ENCODE measurements around the gene KRT3.

KRT3 gene

GRCh38 chr12:52824741-52825410, 29.0 kb upstream of the KRT3 start:
- Histone ChIP-seq H3K36me3 (ENCODE audit: control insufficient read depth in 2 of 2, insufficient read depth in 1 of 2, low read length in 2 of 2) (no peaks in the 10 kb centered on the region), H3K4me1 (ENCODE audit: control insufficient read depth, insufficient read depth, low read length) (no peaks in the 10 kb centered on the region), H3K27ac (ENCODE audit: extremely low read depth, low read depth, low read length) (no peak overlapping the region), H3K9me3 (ENCODE audit: control insufficient read depth, insufficient read depth, low read depth, low read length) (no peaks in the 10 kb centered on the region), H3K4me3 (ENCODE audit: low read depth, low read length) (no peak overlapping the region)
- POLR2A ChIA-PET = no interaction called here
- CTCF ChIA-PET = no interaction called here
- TF ChIP-seq PATZ1 (tag by site-specific recombination; IDR thresholded peaks at IDR 0.05) = no peak
- no peak for TF ChIP-seq ZNF354C (tag by site-specific recombination; IDR thresholded peaks at IDR 0.05; ENCODE audit: borderline replicate concordance, low read depth)
- no peak for TF ChIP-seq ZNF639 (tag by site-specific recombination; IDR thresholded peaks at IDR 0.05)
- TF ChIP-seq ZNF558 (tag by site-specific recombination; IDR thresholded peaks at IDR 0.05) = no peak
- TF ChIP-seq ZNF626 (tag by site-specific recombination; IDR thresholded peaks at IDR 0.05) = no peak
- TF ChIP-seq, protein P1, sequence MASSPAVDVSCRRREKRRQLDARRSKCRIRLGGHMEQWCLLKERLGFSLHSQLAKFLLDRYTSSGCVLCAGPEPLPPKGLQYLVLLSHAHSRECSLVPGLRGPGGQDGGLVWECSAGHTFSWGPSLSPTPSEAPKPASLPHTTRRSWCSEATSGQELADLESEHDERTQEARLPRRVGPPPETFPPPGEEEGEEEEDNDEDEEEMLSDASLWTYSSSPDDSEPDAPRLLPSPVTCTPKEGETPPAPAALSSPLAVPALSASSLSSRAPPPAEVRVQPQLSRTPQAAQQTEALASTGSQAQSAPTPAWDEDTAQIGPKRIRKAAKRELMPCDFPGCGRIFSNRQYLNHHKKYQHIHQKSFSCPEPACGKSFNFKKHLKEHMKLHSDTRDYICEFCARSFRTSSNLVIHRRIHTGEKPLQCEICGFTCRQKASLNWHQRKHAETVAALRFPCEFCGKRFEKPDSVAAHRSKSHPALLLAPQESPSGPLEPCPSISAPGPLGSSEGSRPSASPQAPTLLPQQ (tag by site-specific recombination; IDR thresholded peaks at IDR 0.05) = no peak
- TF ChIP-seq ZNF785 (tag by site-specific recombination; IDR thresholded peaks at IDR 0.05) = no peak
- no peak for TF ChIP-seq ZBTB48 (tag by site-specific recombination; IDR thresholded peaks at IDR 0.05)
- no peak for TF ChIP-seq ZNF16 (tag by site-specific recombination; IDR thresholded peaks at IDR 0.05; ENCODE audit: low read depth)
- no peak for TF ChIP-seq ZNF416 (tag by site-specific recombination; IDR thresholded peaks at IDR 0.05)
- no peak for TF ChIP-seq HIC1 (tag by site-specific recombination; IDR thresholded peaks at IDR 0.05)
- TF ChIP-seq ZNF776 (tag by site-specific recombination; IDR thresholded peaks at IDR 0.05; ENCODE audit: borderline replicate concordance) = no peak
- no peak for TF ChIP-seq ZNF544 (tag by site-specific recombination; IDR thresholded peaks at IDR 0.05)

DNA sequence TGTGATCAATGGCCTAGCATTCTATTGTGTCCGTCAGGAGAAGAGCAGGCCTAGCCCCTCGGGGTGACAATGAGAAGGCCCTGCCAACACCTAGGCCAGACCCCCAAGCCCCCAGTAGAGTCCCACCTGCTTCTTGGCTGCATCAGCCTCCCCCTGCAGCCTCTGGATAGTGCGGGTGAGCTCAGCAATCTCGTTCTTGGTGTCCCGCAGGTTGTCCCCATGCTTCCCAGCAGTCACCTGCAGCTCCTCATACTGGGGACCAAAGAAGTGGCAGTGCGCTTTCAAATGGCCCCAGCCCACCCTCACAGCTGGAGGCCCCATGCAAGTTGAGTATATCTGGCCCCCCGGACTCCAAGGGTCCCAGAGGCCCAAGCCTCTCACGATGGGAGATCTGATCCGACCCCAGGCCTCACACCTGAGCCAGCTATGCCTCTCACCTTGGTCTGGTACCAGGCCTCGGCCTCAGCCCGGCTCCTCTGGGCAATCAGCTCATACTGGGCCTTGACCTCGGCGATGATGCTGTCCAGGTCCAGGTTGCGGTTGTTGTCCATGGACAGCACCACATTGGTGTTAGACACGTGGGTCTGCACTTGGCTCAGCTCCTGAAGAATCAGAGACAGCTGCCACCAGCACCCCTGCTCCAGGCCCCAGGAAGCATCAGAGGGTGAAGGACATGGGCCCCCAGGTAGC, 28.0 kb upstream of the KRT3 start:
- ChIA-PET CTCF (no interaction called here), POLR2A (no interaction called here)
- H3K4me1 ChIP-seq (ENCODE audit: control insufficient read depth, insufficient read depth, low read length) = no peaks in the 10 kb centered on the region
- H3K36me3 ChIP-seq (ENCODE audit: control insufficient read depth in 2 of 2, insufficient read depth in 1 of 2, low read length in 2 of 2) = no peaks in the 10 kb centered on the region
- no peak overlapping the region for H3K27ac ChIP-seq (ENCODE audit: extremely low read depth, low read depth, low read length)
- H3K9me3 ChIP-seq (ENCODE audit: control insufficient read depth, insufficient read depth, low read depth, low read length) = no peaks in the 10 kb centered on the region
- no peak overlapping the region for H3K4me3 ChIP-seq (ENCODE audit: low read depth, low read length)
- no peak for TF ChIP-seq ZNF561 (tag by site-specific recombination; IDR thresholded peaks at IDR 0.05; ENCODE audit: borderline replicate concordance)
- TF ChIP-seq ZNF555 (tag by site-specific recombination; conservative IDR thresholded peaks at IDR 0.05) = no peak
- TF ChIP-seq ZNF146 (tag by site-specific recombination; IDR thresholded peaks at IDR 0.05) = no peak
- no peak for TF ChIP-seq ZNF510 (tag by site-specific recombination; IDR thresholded peaks at IDR 0.05; ENCODE audit: insufficient replicate concordance)
- TF ChIP-seq SP2 (tag by site-specific recombination; IDR thresholded peaks at IDR 0.05) = no peak
- no peak for TF ChIP-seq ZIC2 (tag by site-specific recombination; IDR thresholded peaks at IDR 0.05)
- TF ChIP-seq, protein P2, sequence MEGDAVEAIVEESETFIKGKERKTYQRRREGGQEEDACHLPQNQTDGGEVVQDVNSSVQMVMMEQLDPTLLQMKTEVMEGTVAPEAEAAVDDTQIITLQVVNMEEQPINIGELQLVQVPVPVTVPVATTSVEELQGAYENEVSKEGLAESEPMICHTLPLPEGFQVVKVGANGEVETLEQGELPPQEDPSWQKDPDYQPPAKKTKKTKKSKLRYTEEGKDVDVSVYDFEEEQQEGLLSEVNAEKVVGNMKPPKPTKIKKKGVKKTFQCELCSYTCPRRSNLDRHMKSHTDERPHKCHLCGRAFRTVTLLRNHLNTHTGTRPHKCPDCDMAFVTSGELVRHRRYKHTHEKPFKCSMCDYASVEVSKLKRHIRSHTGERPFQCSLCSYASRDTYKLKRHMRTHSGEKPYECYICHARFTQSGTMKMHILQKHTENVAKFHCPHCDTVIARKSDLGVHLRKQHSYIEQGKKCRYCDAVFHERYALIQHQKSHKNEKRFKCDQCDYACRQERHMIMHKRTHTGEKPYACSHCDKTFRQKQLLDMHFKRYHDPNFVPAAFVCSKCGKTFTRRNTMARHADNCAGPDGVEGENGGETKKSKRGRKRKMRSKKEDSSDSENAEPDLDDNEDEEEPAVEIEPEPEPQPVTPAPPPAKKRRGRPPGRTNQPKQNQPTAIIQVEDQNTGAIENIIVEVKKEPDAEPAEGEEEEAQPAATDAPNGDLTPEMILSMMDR (tag by site-specific recombination; IDR thresholded peaks at IDR 0.05) = no peak
- no peak for TF ChIP-seq ZNF366 (tag by site-specific recombination; conservative IDR thresholded peaks at IDR 0.05)
- TF ChIP-seq, protein P3, sequence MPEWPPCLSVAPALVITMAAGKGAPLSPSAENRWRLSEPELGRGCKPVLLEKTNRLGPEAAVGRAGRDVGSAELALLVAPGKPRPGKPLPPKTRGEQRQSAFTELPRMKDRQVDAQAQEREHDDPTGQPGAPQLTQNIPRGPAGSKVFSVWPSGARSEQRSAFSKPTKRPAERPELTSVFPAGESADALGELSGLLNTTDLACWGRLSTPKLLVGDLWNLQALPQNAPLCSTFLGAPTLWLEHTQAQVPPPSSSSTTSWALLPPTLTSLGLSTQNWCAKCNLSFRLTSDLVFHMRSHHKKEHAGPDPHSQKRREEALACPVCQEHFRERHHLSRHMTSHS (tag by site-specific recombination; IDR thresholded peaks at IDR 0.05) = no peak
